ENCODE data around the gene ABCA7. TPM values are rescaled to one million over a fixed set of nuclear protein-coding genes. Genes with fewer than 3 reads are reported as not detected.

Gene ABCA7
- total and polyA plus RNA-seq, 2 of the 8 experiments (the other 6 are each of a cell fraction or from before 2014, with no cell fraction given), result 10.4 to 25.6 TPM

DNA sequence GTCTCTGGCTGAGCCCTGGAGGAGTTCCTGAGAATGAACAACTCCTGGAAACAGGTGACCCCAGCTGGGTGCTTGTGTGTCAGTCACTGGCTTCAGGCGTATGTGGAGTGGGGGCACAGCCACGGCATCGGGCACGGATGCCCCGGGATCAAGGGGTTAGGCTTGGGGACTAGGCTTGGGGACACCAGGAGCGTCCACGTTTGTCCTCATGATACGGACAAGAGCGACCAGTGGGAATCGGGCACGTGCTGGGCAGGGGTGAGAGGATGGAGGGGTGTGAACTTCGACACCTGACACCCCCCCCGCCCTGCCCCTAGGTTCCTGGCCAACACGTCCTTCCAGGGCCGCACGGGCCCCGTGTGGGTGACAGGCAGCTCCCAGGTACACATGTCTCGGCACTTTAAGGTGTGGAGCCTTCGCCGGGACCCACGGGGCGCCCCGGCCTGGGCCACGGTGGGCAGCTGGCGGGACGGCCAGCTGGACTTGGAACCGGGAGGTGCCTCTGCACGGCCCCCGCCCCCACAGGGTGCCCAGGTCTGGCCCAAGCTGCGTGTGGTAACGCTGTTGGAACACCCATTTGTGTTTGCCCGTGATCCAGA lies 35.6 kb upstream of the ABCA7 start:
- no peak overlapping the region for H2BK20ac ChIP-seq (ENCODE audit: low read length)
- H3K27ac ChIP-seq (ENCODE audit: low read depth, low read length), result no peak overlapping the region
- H3K4me3 ChIP-seq (ENCODE audit: extremely low read depth in 1 of 4, insufficient read depth in 2 of 4, low read depth in 3 of 4, low read length in 4 of 4), result no peak overlapping the region
- no peak overlapping the region for H2BK120ac ChIP-seq (replicated peaks; ENCODE audit: low read depth, low read length)
- H3K56ac ChIP-seq (replicated peaks; ENCODE audit: insufficient read length, low read depth, low read length), result no peak overlapping the region
- no peak overlapping the region for H2AK5ac ChIP-seq (ENCODE audit: low read depth, low read length)
- no peak overlapping the region for H3K18ac ChIP-seq (ENCODE audit: extremely low read depth, low read length)
- H3K9me3 ChIP-seq (ENCODE audit: insufficient read depth in 2 of 2, low read depth in 1 of 2, low read length in 1 of 2), result no peaks in the 10 kb centered on the region
- peaks cover 2% of the 10 kb centered on the region; the same call in 1 of the 2 replicates for H3K23me2 ChIP-seq (ENCODE audit: low read depth, low read length)
- no peak for FAIRE-seq
- no peak overlapping the region for H4K8ac ChIP-seq (ENCODE audit: extremely low read depth, insufficient read depth, low read length)
- TF ChIP-seq SAP30 (IDR thresholded peaks at IDR 0.05; ENCODE audit: insufficient read depth, insufficient replicate concordance, low read length), result no peak
- TF ChIP-seq, protein P1, sequence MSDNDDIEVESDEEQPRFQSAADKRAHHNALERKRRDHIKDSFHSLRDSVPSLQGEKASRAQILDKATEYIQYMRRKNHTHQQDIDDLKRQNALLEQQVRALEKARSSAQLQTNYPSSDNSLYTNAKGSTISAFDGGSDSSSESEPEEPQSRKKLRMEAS (IDR thresholded peaks at IDR 0.05), result peak; percentile 34; the same call in 1 of the 2 replicates
- H2BK12ac ChIP-seq (ENCODE audit: low read depth, low read length), result no peak overlapping the region
- no peak overlapping the region for H3K4me2 ChIP-seq (ENCODE audit: insufficient read depth in 1 of 2, low read depth in 2 of 2, low read length in 2 of 2)
- ChIA-PET POLR2A (ENCODE audit: partially characterized antibody) (interaction anchor here (0.8 to 7.7 kb wide), 8 partner anchors 9 to 228 kb away, joined by 3 to 81 read pairs (median 4); partner anchors contain the start of gene WDR18), CTCF (ENCODE audit: partially characterized antibody) (interaction anchor here (0.6 to 1.5 kb wide), 9 partner anchors 9 to 188 kb away, joined by 3 to 7 read pairs (median 4); no protein-coding TSS in a partner anchor)
- H3K4ac ChIP-seq (replicated peaks; ENCODE audit: insufficient read length, low read depth, low read length), result no peak overlapping the region
- no peak overlapping the region for H4K5ac ChIP-seq (ENCODE audit: insufficient read length, low read depth, low read length)
- peaks cover 0 to 4% of the 10 kb centered on the region in 2 experiments for H4K20me1 ChIP-seq (replicated peaks in 1 of 2; ENCODE audit: control insufficient read depth in 1 of 2, insufficient read depth in 2 of 2, low read length in 2 of 2)
- peaks cover 0 to 4% (median 1%) of the 10 kb centered on the region in 4 experiments; a peak in 3 of 7 replicates for H3K4me1 ChIP-seq (replicated peaks in 1 of 4; ENCODE audit: control insufficient read depth in 3 of 4, insufficient read depth in 4 of 4, low read length in 3 of 4)
- no peaks in the 10 kb centered on the region for H3K79me1 ChIP-seq (ENCODE audit: low read depth, low read length)
- H3K36me3 ChIP-seq (ENCODE audit: control insufficient read depth in 2 of 4, insufficient read depth in 4 of 4, low read length in 3 of 4), result peaks cover 0 to 8% (median 0%) of the 10 kb centered on the region in 4 experiments; a peak in 2 of 8 replicates
- H3K23ac ChIP-seq (ENCODE audit: insufficient read length), result no peak overlapping the region
- no peak for DNase-seq (ENCODE audit: low read depth in 1 of 2, low spot score in 2 of 2)
- no peak overlapping the region for H2BK15ac ChIP-seq (ENCODE audit: low read length)
- H2BK5ac ChIP-seq (ENCODE audit: low read depth, low read length), result no peak overlapping the region
- no peak overlapping the region for H4K91ac ChIP-seq (replicated peaks; ENCODE audit: insufficient read length, low read length)
- H2AFZ ChIP-seq (ENCODE audit: low read length), result no peak overlapping the region
- peaks cover 6 to 21% (median 14%) of the 10 kb centered on the region in 4 experiments for H3K27me3 ChIP-seq (replicated peaks in 1 of 4; ENCODE audit: control insufficient read depth in 3 of 4, extremely low read depth in 1 of 4, insufficient read depth in 3 of 4, low read length in 3 of 4)
- WGBS, 2 experiments (ENCODE audit: extremely low coverage in 1 of 2, insufficient coverage in 1 of 2, insufficient read length in 1 of 2, insufficient replicate concordance in 2 of 2, low coverage in 1 of 2, low lambda C conversion rate in 2 of 2, missing lambda C conversion rate in 1 of 2), result 88% methylated on average over 30 of the region's 32 CpGs; no CpG with 5 or more reads in 1 of the 2 experiments
- no peak overlapping the region for H3K9ac ChIP-seq (replicated peaks in 1 of 4; ENCODE audit: extremely low read depth in 1 of 4, low read depth in 3 of 4, low read length in 3 of 4)
- H3K14ac ChIP-seq (ENCODE audit: insufficient read length), result no peak overlapping the region
- no peaks in the 10 kb centered on the region for H3K79me2 ChIP-seq (ENCODE audit: control insufficient read depth in 1 of 2, insufficient read depth in 2 of 2, low read length in 2 of 2)
